Fibroblast of lung (primary cell): Measurements from ENCODE around the gene PLEKHA5. TPM values are rescaled to one million over a fixed set of nuclear protein-coding genes. Genes with fewer than 3 reads are reported as not detected.

ENCODE experiments used
- DNase-seq, 2 donors: peaks; one replicate each; pipeline versions ENCODE4 v3.0.0 to v3.0.0-alpha.2; 2010; ENCODE audit warnings: low read depth in 2 of 2
- H2AFZ ChIP-seq: 2 replicates; pipeline ENCODE4 v1.5.1; 2012; ENCODE audit warnings: low read length, control low read depth, inconsistent platforms
- H3K27ac ChIP-seq: 2 replicates; pipeline ENCODE4 v1.5.1; 2011; ENCODE audit warnings: low read length, control low read depth; ENCODE audit not compliant: insufficient read depth
- H3K27me3 ChIP-seq: 2 replicates; pipeline ENCODE4 v1.5.1; 2011; ENCODE audit warnings: mild to moderate bottlenecking, low read length; ENCODE audit not compliant: control insufficient read depth, insufficient read depth
- H3K36me3 ChIP-seq: 2 replicates; pipeline ENCODE4 v1.5.1; 2011; ENCODE audit warnings: low read length; ENCODE audit not compliant: control insufficient read depth, insufficient read depth
- H3K4me1 ChIP-seq: 2 replicates; pipeline ENCODE4 v1.5.1; 2011; ENCODE audit warnings: low read length; ENCODE audit not compliant: control insufficient read depth, insufficient read depth; ENCODE audit errors: extremely low read depth
- H3K4me2 ChIP-seq: 2 replicates; pipeline ENCODE4 v1.5.1; 2011; ENCODE audit warnings: low read length, control low read depth; ENCODE audit not compliant: insufficient read depth; ENCODE audit errors: extremely low read depth
- H3K4me3 ChIP-seq, 4 experiments: fragments of 200-600 bp in 1 of 4; sonication (generic) in 1 of 4; replicated peaks in 1 of 4; 2 replicates each; pipeline ENCODE4 v1.5.1; 2011 to 2016; ENCODE audit warnings: low read length in 4 of 4, low read depth in 3 of 4, mild to moderate bottlenecking in 3 of 4, control low read depth in 2 of 4, inconsistent platforms in 1 of 4, mixed read lengths in 1 of 4; ENCODE audit not compliant: insufficient read depth in 1 of 4; ENCODE audit errors: control extremely low read depth in 1 of 4
- H3K79me2 ChIP-seq: 2 replicates; pipeline ENCODE4 v1.5.1; 2012; ENCODE audit warnings: mild to moderate bottlenecking, low read length, inconsistent platforms; ENCODE audit not compliant: control insufficient read depth, insufficient read depth
- H3K9ac ChIP-seq: 2 replicates; pipeline ENCODE4 v1.5.1; 2011; ENCODE audit warnings: mild to moderate bottlenecking, low read length, control low read depth; ENCODE audit not compliant: insufficient read depth
- H3K9me3 ChIP-seq: 2 replicates; pipeline ENCODE4 v1.5.1; 2012; ENCODE audit warnings: low read depth, low read length; ENCODE audit not compliant: control insufficient read depth, insufficient read depth
- H4K20me1 ChIP-seq: 2 replicates; pipeline ENCODE4 v1.5.1; 2011; ENCODE audit warnings: low read length; ENCODE audit not compliant: control insufficient read depth, insufficient read depth; ENCODE audit errors: extremely low read depth
- CTCF ChIP-seq, 2 donors: IDR thresholded peaks in 1 of 2; conservative IDR thresholded peaks in 1 of 2; 1 replicate in 1 of 2; 2 replicates in 1 of 2; pipeline ENCODE4 v1.5.1; 2011 to 2012; ENCODE audit warnings: low read length in 2 of 2, control low read depth in 1 of 2, inconsistent platforms in 1 of 2, low read depth in 1 of 2, mild to moderate bottlenecking in 1 of 2
- EZH2 ChIP-seq: IDR thresholded peaks from 2 replicates; pipeline ENCODE4 v1.5.1; 2012; ENCODE audit warnings: low read length, control low read depth, mild to moderate bottlenecking; ENCODE audit errors: missing control alignments
- polyA plus RNA-seq, 2 donors: library from polyadenylated mRNA; depleted of rRNA in 1 of 2; stranded (reverse) in 1 of 2; unstranded in 1 of 2; fragments of >200 nt; gene quantifications; 2 replicates each; pipeline ENCODE4 v1.2.1, GENCODE V29; 2011 to 2012; ENCODE audit warnings: missing spikeins in 1 of 2
- total RNA-seq: library from RNA; depleted of rRNA; stranded (reverse); fragments of >200 nt; gene quantifications from 2 replicates; pipeline ENCODE4 v1.2.1, GENCODE V29; 2014

PLEKHA5 gene
- total and polyA plus RNA-seq, 2 donors (not counting 1 experiment from before 2014, with no cell fraction given) = 15.5 to 50.4 TPM

GRCh38 chr12:19239616-19240234 lies 110.2 kb downstream of the PLEKHA5 start:
- Histone ChIP-seq H3K4me1 (peaks cover 17% of the 10 kb centered on the region), H3K36me3 (no peaks in the 10 kb centered on the region), H3K79me2 (no peaks in the 10 kb centered on the region), H3K9me3 (no peaks in the 10 kb centered on the region), H3K4me3 (peak overlapping the region in 3 of 4 experiments; percentile 20 to 39 (median 21)), H3K9ac (no peak overlapping the region), H2AFZ (no peak overlapping the region), H3K27me3 (no peaks in the 10 kb centered on the region), H3K4me2 (peak overlapping the region; percentile 65), H3K27ac (peak overlapping the region; percentile 49), H4K20me1 (no peaks in the 10 kb centered on the region)
- TF ChIP-seq EZH2 (no peak), CTCF (conservative IDR thresholded peaks at IDR 0.05 in 1 of 2, IDR thresholded peaks at IDR 0.05 in 1 of 2; ENCODE audit: low read depth in 1 of 2, low read length in 2 of 2) (no peak)
- peak; percentile 83 to 84 for DNase-seq

GRCh38 chr12:19242581-19242980 lies 113.0 kb downstream of the PLEKHA5 start:
- no peak overlapping the region for H2AFZ ChIP-seq
- H3K4me3 ChIP-seq = no peak overlapping the region
- H3K79me2 ChIP-seq = no peaks in the 10 kb centered on the region
- H3K9me3 ChIP-seq = no peaks in the 10 kb centered on the region
- H3K4me2 ChIP-seq = no peak overlapping the region
- H3K36me3 ChIP-seq = no peaks in the 10 kb centered on the region
- no peak for TF ChIP-seq EZH2
- TF ChIP-seq CTCF (conservative IDR thresholded peaks at IDR 0.05 in 1 of 2, IDR thresholded peaks at IDR 0.05 in 1 of 2; ENCODE audit: low read depth in 1 of 2, low read length in 2 of 2) = no peak
- H3K9ac ChIP-seq = no peak overlapping the region
- H3K27ac ChIP-seq = no peak overlapping the region
- H3K4me1 ChIP-seq = peaks cover 5% of the 10 kb centered on the region
- H4K20me1 ChIP-seq = no peaks in the 10 kb centered on the region
- DNase-seq = no peak
- no peaks in the 10 kb centered on the region for H3K27me3 ChIP-seq

- Histone ChIP-seq H3K9ac (no peak overlapping the region), H3K9me3 (no peaks in the 10 kb centered on the region), H3K36me3 (no peaks in the 10 kb centered on the region), H3K4me3 (no peak overlapping the region), H3K4me2 (no peak overlapping the region), H3K79me2 (no peaks in the 10 kb centered on the region), H3K4me1 (peaks cover 5% of the 10 kb centered on the region), H3K27me3 (no peaks in the 10 kb centered on the region), H2AFZ (no peak overlapping the region), H3K27ac (no peak overlapping the region), H4K20me1 (no peaks in the 10 kb centered on the region)
- DNase-seq = no peak
- TF ChIP-seq EZH2 (no peak), CTCF (conservative IDR thresholded peaks at IDR 0.05 in 1 of 2, IDR thresholded peaks at IDR 0.05 in 1 of 2; ENCODE audit: low read depth in 1 of 2, low read length in 2 of 2) (no peak)
Observed at GRCh38 chr12:19243551-19243950, 114.0 kb downstream of the PLEKHA5 start.
